Left lung (tissue), 10 donors: Measurements from ENCODE around the gene KRTAP9-8. TPM values are rescaled to one million over a fixed set of nuclear protein-coding genes. Genes with fewer than 3 reads are reported as not detected.

Source experiments
- ATAC-seq: fragments of 200-7000 bp; cut with Tn5 transposase; one replicate; pipeline ENCODE4 v1.9.1; 2020; ENCODE audit warnings: moderate library complexity
- DNase-seq, 4 donors: peaks; one replicate each; pipeline ENCODE4 v3.0.0-alpha.2; 2013 to 2020
- H3K27ac ChIP-seq, 2 donors: fragments of 200-600 bp; sonication (generic) in 1 of 2; one replicate each; pipeline versions ENCODE4 v1.5.0 to v1.8.0; 2020 to 2021
- H3K27me3 ChIP-seq, 2 donors: fragments of 200-600 bp; sonication (generic) in 1 of 2; one replicate each; pipeline versions ENCODE4 v1.5.0 to v1.8.0; 2020 to 2021
- H3K36me3 ChIP-seq, 2 donors: fragments of 200-600 bp; sonication (generic) in 1 of 2; one replicate each; pipeline versions ENCODE4 v1.5.0 to v1.8.0; 2020 to 2021
- H3K4me1 ChIP-seq, 2 donors: fragments of 200-600 bp; one replicate each; pipeline ENCODE4 v1.8.0; 2021
- H3K4me3 ChIP-seq, 2 donors: fragments of 200-600 bp; sonication (generic) in 1 of 2; one replicate each; pipeline versions ENCODE4 v1.5.0 to v1.8.0; 2020 to 2021; ENCODE audit warnings: mild to moderate bottlenecking in 1 of 2
- H3K9me3 ChIP-seq, 2 donors: fragments of 200-600 bp; sonication (generic) in 1 of 2; one replicate each; pipeline versions ENCODE4 v1.5.0 to v1.8.0; 2020 to 2021
- CTCF ChIP-seq, 2 donors: fragments of 200-600 bp; sonication (generic) in 1 of 2; IDR thresholded peaks; one replicate each; pipeline versions ENCODE4 v1.5.0 to v1.8.0; 2021; ENCODE audit warnings: antibody characterized with exemption in 2 of 2
- intact Hi-C, 2 donors: fragments of 100-400 bp; cut with DNase I; formaldehyde crosslinking; loops; one replicate each; pipeline versions ENCODE4 v1.11.2 to v1.14.2; 2022
- polyA plus RNA-seq, 6 donors: library from polyadenylated mRNA; unstranded; fragments of 120-200 nt; gene quantifications; one replicate each; pipeline ENCODE4 v1.2.1, GENCODE V29; 2013; ENCODE audit not compliant: insufficient read length in 6 of 6
- total RNA-seq, 2 donors: library from RNA; stranded (reverse); fragmentation: NEBNext Ultra II Directional; extraction: Animal tissue kit (Norgen Biotek cat#: 25700); gene quantifications; one replicate each; pipeline ENCODE4 v1.2.1, GENCODE V29; 2021
- donor health status: DM: no; HTN: yes; CAD: no.
- donor health status: DM: no; HTN: no; CAD: no.

Gene KRTAP9-8
- total and polyA plus RNA-seq, 8 donors: not detected

DNA sequence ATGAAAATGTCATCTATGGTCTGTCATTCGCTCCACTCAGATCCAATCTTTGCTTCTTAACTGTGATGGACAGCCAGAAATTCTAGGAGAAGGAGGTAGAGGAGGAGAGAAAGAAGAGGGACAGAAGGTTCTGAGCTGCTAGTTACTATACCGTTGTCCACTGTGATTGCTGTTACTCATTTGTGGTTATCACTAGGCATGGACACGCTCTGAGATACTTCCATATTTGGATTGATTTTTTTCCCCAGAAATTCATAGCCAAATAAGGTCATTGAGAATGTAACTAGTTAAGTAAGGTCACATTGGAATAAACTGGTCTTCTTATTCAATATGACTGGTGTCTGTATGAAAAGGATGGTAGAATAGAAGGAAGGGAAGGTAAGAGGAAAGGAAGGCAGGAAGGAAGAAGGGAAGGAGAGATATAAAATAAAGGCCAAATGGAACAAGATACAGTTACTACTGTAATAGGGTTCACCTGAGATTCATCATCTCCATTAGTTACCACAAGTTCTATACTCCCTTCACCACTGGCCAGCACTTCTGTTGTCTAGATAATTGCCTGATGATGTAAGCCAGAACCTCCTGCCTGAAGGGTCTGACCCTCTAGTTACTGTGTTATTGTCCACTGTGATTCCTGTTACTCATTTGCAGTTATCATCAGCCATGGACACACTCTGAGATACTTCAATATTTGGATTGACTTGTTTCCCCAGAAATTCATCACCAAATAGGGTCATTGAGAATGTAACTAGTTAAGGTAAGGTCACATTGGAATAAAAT lies 40.6 kb downstream of the KRTAP9-8 start:
- Histone ChIP-seq H3K4me1 (no peaks in the 10 kb centered on the region), H3K27me3 (peaks cover 0 to 11% of the 10 kb centered on the region in 2 donors), H3K4me3 (no peak overlapping the region), H3K9me3 (no peaks in the 10 kb centered on the region), H3K27ac (no peak overlapping the region), H3K36me3 (no peaks in the 10 kb centered on the region)
- no peak for TF ChIP-seq CTCF (IDR thresholded peaks at IDR 0.05)
- no peak for DNase-seq
- ATAC-seq: no peak
- intact Hi-C loops: no loop called here

GRCh38 chr17:41284043-41284442 lies 46.2 kb downstream of the KRTAP9-8 start:
- no peaks in the 10 kb centered on the region for H3K36me3 ChIP-seq
- intact Hi-C loops: no loop called here

DNA sequence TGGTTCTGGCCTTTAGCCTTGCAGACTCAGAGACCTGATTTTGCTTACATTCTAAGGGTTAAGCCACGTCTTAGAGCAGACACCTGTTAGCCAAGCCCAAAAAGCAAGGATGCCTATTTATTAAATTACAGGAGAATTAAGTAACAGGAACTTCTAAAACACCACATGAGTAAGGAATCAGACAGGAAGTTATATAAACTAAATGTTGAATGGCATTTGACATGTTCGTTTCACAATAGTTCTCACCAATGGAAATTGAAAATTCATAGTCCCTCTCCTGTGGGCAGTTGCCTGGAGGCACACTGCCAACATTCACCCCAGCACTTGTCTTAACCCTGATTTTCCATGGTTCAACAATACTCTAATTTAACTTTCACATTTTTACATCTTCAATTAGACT lies 46.7 kb downstream of the KRTAP9-8 start:
- ATAC-seq (no peak), DNase-seq (no peak)
- TF ChIP-seq CTCF (IDR thresholded peaks at IDR 0.05): no peak
- Histone ChIP-seq H3K4me3 (no peak overlapping the region), H3K9me3 (no peaks in the 10 kb centered on the region), H3K36me3 (no peaks in the 10 kb centered on the region), H3K4me1 (peaks cover 0 to 3% of the 10 kb centered on the region in 2 donors), H3K27me3 (peaks cover 0 to 5% of the 10 kb centered on the region in 2 donors), H3K27ac (no peak overlapping the region)
- intact Hi-C loops: no loop called here

More at GRCh38 chr17:41284043-41284442, 46.2 kb downstream of the KRTAP9-8 start:
- no peak overlapping the region for H3K4me3 ChIP-seq
- no peak overlapping the region for H3K27ac ChIP-seq
- no peak for TF ChIP-seq CTCF (IDR thresholded peaks at IDR 0.05)
- peaks cover 0 to 3% of the 10 kb centered on the region in 2 donors for H3K4me1 ChIP-seq
- ATAC-seq: no peak
- no peak for DNase-seq
- H3K9me3 ChIP-seq: no peaks in the 10 kb centered on the region
- H3K27me3 ChIP-seq: peaks cover 0 to 5% of the 10 kb centered on the region in 2 donors

DNA sequence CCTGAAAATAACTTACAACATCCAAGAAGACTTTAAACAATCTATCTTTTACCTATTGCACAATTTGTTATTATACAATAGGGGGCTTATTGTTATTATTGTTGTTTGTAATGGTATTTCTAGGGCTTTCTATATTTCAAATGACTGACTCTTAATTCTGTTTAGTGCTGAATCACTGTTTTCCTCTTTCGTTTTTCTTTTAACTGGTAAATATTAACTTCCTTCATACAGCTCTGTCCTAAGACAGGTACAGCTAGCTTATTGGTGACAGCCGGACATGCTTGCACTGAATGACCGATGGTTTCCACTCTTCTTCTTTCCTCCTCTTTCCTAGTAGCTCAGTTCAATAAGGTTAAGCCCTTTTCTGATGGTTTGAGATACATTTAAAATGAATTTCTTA lies 49.3 kb downstream of the KRTAP9-8 start:
- H3K4me1 ChIP-seq: peaks cover 0 to 3% of the 10 kb centered on the region in 2 donors
- intact Hi-C loops: no loop called here
- H3K27me3 ChIP-seq: peaks cover 0 to 12% of the 10 kb centered on the region in 2 donors
- no peak overlapping the region for H3K4me3 ChIP-seq
- H3K27ac ChIP-seq: no peak overlapping the region
- ATAC-seq (no peak), DNase-seq (no peak)
- no peak for TF ChIP-seq CTCF (IDR thresholded peaks at IDR 0.05)
- H3K9me3 ChIP-seq: no peaks in the 10 kb centered on the region
- H3K36me3 ChIP-seq: no peaks in the 10 kb centered on the region

Other genes starting within 250 kb of the KRTAP9-8 start
Only the 30 nearest of the 41 such genes appear.
- gene KRTAP2-2, start 182.8 kb upstream of the KRTAP9-8 start, total RNA-seq: not detected
- not detected for gene KRTAP2-2, start 182.8 kb upstream of the KRTAP9-8 start, polyA plus RNA-seq
- 1 to 10 TPM in 1 of 2 donors, not detected in 1; 1.2 TPM for gene KRTAP2-3, start 177.9 kb upstream of the KRTAP9-8 start, total RNA-seq
- gene KRTAP2-3, start 177.9 kb upstream of the KRTAP9-8 start, polyA plus RNA-seq: not detected
- gene KRTAP2-4, start 172.1 kb upstream of the KRTAP9-8 start, total RNA-seq: not detected
- gene KRTAP2-4, start 172.1 kb upstream of the KRTAP9-8 start, polyA plus RNA-seq: not detected
- gene KRTAP4-7, start 153.8 kb upstream of the KRTAP9-8 start, total RNA-seq: not detected
- not detected for gene KRTAP4-7, start 153.8 kb upstream of the KRTAP9-8 start, polyA plus RNA-seq
- not detected for gene KRTAP4-8, start 139.9 kb upstream of the KRTAP9-8 start, total RNA-seq
- not detected for gene KRTAP4-8, start 139.9 kb upstream of the KRTAP9-8 start, polyA plus RNA-seq
- gene KRTAP4-16, start 135.8 kb upstream of the KRTAP9-8 start, total RNA-seq: not detected
- gene KRTAP4-16, start 135.8 kb upstream of the KRTAP9-8 start, polyA plus RNA-seq: not detected
- gene KRTAP4-9, start 132.6 kb upstream of the KRTAP9-8 start, total RNA-seq: not detected
- gene KRTAP4-9, start 132.6 kb upstream of the KRTAP9-8 start, polyA plus RNA-seq: not detected
- gene KRTAP4-11, start 119.6 kb upstream of the KRTAP9-8 start, total RNA-seq: not detected
- gene KRTAP4-11, start 119.6 kb upstream of the KRTAP9-8 start, polyA plus RNA-seq: under 1 TPM in 1 of 6 donors, not detected in 5; 0.23 TPM
- gene KRTAP4-12, start 113.8 kb upstream of the KRTAP9-8 start, total RNA-seq: not detected
- not detected for gene KRTAP4-12, start 113.8 kb upstream of the KRTAP9-8 start, polyA plus RNA-seq
- not detected for gene KRTAP4-6, start 97.5 kb upstream of the KRTAP9-8 start, total RNA-seq
- gene KRTAP4-6, start 97.5 kb upstream of the KRTAP9-8 start, polyA plus RNA-seq: not detected
- not detected for gene KRTAP4-5, start 88.2 kb upstream of the KRTAP9-8 start, total RNA-seq
- gene KRTAP4-5, start 88.2 kb upstream of the KRTAP9-8 start, polyA plus RNA-seq: not detected
- gene KRTAP4-4, start 77.3 kb upstream of the KRTAP9-8 start, total RNA-seq: not detected
- not detected for gene KRTAP4-4, start 77.3 kb upstream of the KRTAP9-8 start, polyA plus RNA-seq
- not detected for gene KRTAP4-3, start 69.8 kb upstream of the KRTAP9-8 start, total RNA-seq
- gene KRTAP4-3, start 69.8 kb upstream of the KRTAP9-8 start, polyA plus RNA-seq: not detected
- not detected for gene KRTAP4-2, start 59.8 kb upstream of the KRTAP9-8 start, total RNA-seq
- not detected for gene KRTAP4-2, start 59.8 kb upstream of the KRTAP9-8 start, polyA plus RNA-seq
- gene KRTAP4-1, start 53.1 kb upstream of the KRTAP9-8 start, total RNA-seq: not detected
- not detected for gene KRTAP4-1, start 53.1 kb upstream of the KRTAP9-8 start, polyA plus RNA-seq
- not detected for gene KRTAP9-1, start 48.1 kb upstream of the KRTAP9-8 start, total RNA-seq
- not detected for gene KRTAP9-1, start 48.1 kb upstream of the KRTAP9-8 start, polyA plus RNA-seq
- gene KRTAP9-2, start 11.4 kb upstream of the KRTAP9-8 start, total RNA-seq: not detected
- gene KRTAP9-2, start 11.4 kb upstream of the KRTAP9-8 start, polyA plus RNA-seq: not detected
- not detected for gene KRTAP9-3, start 5.5 kb upstream of the KRTAP9-8 start, total RNA-seq
- gene KRTAP9-3, start 5.5 kb upstream of the KRTAP9-8 start, polyA plus RNA-seq: not detected
- not detected for gene KRTAP9-4, start 11.7 kb downstream of the KRTAP9-8 start, total RNA-seq
- not detected for gene KRTAP9-4, start 11.7 kb downstream of the KRTAP9-8 start, polyA plus RNA-seq
- gene KRTAP9-9, start 17.4 kb downstream of the KRTAP9-8 start, total RNA-seq: not detected
- not detected for gene KRTAP9-9, start 17.4 kb downstream of the KRTAP9-8 start, polyA plus RNA-seq
- not detected for gene KRTAP9-6, start 27.4 kb downstream of the KRTAP9-8 start, total RNA-seq
- under 1 TPM in 3 of 6 donors, not detected in 3; 0.13 to 0.25 (median 0.23) TPM for gene KRTAP9-6, start 27.4 kb downstream of the KRTAP9-8 start, polyA plus RNA-seq
- gene KRTAP9-7, start 37.7 kb downstream of the KRTAP9-8 start, total RNA-seq: not detected
- not detected for gene KRTAP9-7, start 37.7 kb downstream of the KRTAP9-8 start, polyA plus RNA-seq
- not detected for gene KRTAP29-1, start 64.9 kb downstream of the KRTAP9-8 start, total RNA-seq
- gene KRTAP29-1, start 64.9 kb downstream of the KRTAP9-8 start, polyA plus RNA-seq: not detected
- not detected for gene KRTAP16-1, start 71.3 kb downstream of the KRTAP9-8 start, total RNA-seq
- not detected for gene KRTAP16-1, start 71.3 kb downstream of the KRTAP9-8 start, polyA plus RNA-seq
- gene KRTAP17-1, start 77.7 kb downstream of the KRTAP9-8 start, total RNA-seq: not detected
- not detected for gene KRTAP17-1, start 77.7 kb downstream of the KRTAP9-8 start, polyA plus RNA-seq
- not detected for gene KRT33A, start 112.8 kb downstream of the KRTAP9-8 start, total RNA-seq
- gene KRT33A, start 112.8 kb downstream of the KRTAP9-8 start, polyA plus RNA-seq: not detected
- gene KRT33B, start 131.8 kb downstream of the KRTAP9-8 start, total RNA-seq: not detected
- gene KRT33B, start 131.8 kb downstream of the KRTAP9-8 start, polyA plus RNA-seq: not detected
- not detected for gene KRT34, start 144.3 kb downstream of the KRTAP9-8 start, total RNA-seq
- gene KRT34, start 144.3 kb downstream of the KRTAP9-8 start, polyA plus RNA-seq: not detected
- gene KRT31, start 159.6 kb downstream of the KRTAP9-8 start, total RNA-seq: not detected
- not detected for gene KRT31, start 159.6 kb downstream of the KRTAP9-8 start, polyA plus RNA-seq
- gene KRT37, start 186.6 kb downstream of the KRTAP9-8 start, total RNA-seq: not detected
- not detected for gene KRT37, start 186.6 kb downstream of the KRTAP9-8 start, polyA plus RNA-seq